ENCODE results near the gene VAPB.

- TF ChIP-seq, protein P1, sequence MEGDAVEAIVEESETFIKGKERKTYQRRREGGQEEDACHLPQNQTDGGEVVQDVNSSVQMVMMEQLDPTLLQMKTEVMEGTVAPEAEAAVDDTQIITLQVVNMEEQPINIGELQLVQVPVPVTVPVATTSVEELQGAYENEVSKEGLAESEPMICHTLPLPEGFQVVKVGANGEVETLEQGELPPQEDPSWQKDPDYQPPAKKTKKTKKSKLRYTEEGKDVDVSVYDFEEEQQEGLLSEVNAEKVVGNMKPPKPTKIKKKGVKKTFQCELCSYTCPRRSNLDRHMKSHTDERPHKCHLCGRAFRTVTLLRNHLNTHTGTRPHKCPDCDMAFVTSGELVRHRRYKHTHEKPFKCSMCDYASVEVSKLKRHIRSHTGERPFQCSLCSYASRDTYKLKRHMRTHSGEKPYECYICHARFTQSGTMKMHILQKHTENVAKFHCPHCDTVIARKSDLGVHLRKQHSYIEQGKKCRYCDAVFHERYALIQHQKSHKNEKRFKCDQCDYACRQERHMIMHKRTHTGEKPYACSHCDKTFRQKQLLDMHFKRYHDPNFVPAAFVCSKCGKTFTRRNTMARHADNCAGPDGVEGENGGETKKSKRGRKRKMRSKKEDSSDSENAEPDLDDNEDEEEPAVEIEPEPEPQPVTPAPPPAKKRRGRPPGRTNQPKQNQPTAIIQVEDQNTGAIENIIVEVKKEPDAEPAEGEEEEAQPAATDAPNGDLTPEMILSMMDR (IDR thresholded peaks at IDR 0.05; ENCODE audit: low read depth, low read length) = no peak
- TF ChIP-seq EZH2phosphoT487 (IDR thresholded peaks at IDR 0.05; ENCODE audit: low read depth) = no peak
These were observed 106.0 kb downstream of the VAPB start for GRCh38 chr20:58494923-58495622.

All from OCI-LY3 (cell line).